GM21526 (cell line): ENCODE data around the gene SACS.
"Not testable (repeated sequence)": the region's sequence is repeated elsewhere in the genome, so short reads cannot be mapped to it uniquely, and the experiment has no call there.

Experiments used
- ATAC-seq: cut with Tn5 transposase; IDR thresholded peaks from one replicate; pipeline ENCODE4 v1.9.1; 2021; ENCODE audit warnings: moderate library complexity; ENCODE audit not compliant: unreplicated experiment, low FRiP score

SACS gene

DNA sequence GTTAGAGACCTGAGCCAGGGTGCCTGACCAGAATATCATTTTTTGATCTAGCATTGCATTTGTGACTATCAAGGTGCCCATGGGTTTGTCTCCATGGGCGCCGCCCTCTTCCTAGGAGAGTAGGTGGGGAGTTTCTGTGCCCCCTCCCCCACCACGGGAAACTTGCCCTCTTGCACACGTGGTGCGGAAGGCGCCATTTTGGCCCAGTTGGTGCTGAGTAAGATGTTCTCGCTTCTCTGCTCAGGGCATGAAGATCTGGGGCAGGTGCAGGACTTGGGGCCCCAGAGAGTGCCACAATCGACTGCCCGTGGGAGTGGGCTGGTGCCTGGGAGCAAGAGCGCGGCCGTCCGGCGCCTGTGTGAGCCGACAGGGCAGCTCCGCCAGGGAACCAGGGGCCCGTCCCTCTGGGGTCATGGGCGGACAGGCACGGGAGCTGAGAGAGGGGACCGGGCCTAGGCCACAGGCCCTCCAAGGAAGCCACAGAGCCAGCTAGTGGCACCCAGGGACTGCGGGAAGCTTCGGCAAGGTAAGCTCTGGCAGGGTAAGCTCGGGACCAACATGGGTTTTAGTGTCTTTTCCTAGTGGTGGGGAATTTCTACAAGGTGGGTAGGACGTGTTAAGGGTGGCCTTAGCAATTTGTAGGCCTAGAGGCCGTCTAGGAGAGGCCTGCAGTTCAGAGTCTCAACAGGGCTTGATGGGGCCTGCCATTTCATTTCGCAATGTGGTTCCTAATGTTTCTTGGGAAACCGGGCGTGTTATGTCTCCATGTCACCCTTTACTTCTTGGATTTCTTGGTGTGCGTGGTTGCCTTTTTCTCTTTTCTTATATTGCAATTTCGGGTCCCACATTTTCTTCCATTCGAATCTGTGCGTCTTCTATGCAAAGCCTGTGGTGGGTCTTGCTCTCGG, 14.5 kb downstream of the SACS start:
- no peak for ATAC-seq

GRCh38 chr13:23414682-23415081, 18.8 kb downstream of the SACS start:
- ATAC-seq = no peak

GRCh38 chr13:23411706-23412105, 21.8 kb downstream of the SACS start:
- no peak for ATAC-seq

DNA sequence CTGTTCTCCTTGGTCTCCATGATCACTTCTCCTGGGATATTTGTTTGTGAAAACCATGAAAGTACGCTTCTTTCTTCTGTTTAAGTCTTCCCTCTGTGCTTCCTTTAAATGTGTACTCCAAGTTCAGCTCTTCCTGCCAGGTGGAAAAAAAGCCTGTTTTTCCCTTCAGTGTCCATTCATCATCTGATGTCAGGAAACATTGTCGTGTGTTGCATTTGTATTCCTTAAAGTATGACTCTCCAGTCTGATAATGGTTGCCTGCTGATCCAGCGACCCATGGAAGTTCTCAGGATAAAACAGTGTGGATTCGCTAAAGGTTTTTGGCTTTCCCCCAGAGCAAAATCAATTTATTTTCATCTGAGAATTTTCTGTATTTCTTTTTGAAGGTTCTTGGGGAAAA, 22.3 kb downstream of the SACS start:
- no peak for ATAC-seq

DNA sequence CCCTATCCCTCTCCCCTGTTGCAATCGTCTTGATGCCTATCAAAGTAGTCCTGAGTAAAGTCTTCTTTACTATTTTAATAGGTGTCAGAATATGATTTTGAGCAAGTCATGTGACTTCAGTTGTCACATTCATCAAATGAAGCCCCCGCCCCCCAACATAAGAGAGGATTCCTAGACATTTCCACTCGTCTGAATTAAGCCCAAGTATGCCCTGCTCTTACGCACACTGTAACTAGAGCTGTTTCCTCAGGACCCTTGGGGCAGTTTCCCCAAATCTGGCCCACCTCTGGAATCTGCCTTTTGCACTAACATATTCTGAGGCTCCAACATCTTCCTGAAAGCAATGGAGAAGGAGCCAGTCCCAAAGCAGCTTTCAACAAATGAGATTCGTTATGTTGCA, 25.5 kb downstream of the SACS start:
- no peak for ATAC-seq

DNA sequence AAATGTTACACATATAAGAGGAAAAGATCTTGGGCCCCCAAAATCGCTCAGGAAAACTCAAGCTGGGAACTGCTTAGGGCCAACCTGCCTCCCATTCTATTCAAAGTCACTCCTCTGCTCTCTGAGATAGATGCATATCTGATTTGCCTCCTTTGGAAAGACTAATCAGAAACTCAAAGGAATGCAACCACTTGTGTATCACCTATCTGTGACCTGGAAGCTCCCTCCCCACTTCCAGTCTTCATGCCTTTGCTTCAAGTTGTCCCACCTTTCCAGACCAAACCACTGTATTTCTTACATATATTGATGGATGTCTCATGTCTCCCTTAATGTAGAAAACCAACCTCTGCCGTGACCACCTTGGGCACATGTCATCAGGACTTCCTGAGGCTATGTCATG, 32.3 kb downstream of the SACS start:
- not testable (repeated sequence) for ATAC-seq

DNA sequence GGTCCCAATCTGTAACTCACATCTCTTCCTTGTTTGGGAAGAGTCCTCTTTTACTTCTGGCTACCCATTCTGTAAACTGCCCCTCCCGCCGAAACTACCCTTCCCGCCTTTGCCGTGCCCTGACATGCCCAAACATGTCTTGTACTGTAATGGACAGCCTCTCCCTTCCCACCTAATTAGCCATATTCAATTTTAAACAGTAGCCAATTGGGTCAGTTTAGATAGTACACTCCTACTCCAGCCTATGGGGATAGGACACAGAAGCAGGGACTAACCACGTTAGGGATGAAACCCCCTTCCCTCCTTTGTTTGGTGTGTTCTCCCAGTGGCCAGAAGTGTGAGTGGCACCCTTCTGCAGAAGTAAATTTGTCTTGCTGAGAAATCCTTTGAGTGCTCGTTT, 34.2 kb downstream of the SACS start:
- no peak for ATAC-seq

- no peak for ATAC-seq
Measured at GRCh38 chr13:23394821-23395220, 38.7 kb downstream of the SACS start.

DNA sequence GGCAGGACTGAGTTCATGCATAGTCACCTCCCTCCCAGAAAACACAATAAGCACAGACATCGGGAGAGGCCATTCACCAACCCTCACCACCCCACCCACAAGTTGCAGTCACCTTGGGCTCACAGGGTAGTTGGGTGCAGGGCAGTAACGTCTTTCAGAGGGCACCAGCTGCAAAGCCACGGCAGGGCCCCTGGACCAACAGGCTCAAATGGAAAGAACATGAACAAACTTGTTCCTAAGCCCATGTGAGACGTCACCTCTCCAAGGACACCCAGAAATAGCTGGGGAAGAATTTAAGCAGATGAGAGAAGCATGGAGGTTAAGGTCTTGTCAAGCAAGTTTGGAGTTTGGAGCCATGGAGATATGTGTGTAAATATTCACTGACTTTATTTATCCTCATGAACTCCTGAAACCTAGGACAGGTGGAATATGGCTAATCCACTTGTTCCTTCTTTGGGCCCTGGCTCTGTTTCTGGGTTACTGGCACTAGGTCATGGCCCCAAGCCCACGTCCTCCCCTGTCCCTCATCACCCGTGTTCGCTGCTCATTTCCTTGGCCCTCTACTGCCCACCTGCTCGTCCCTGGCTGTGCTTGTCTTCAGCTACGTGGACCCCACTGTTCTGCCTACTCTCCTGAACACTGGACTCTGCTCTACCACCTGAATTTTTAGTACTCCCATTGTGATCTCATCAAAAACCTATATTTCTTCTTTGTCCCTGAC, 40.4 kb downstream of the SACS start:
- ATAC-seq = no peak

- no peak for ATAC-seq
Measured at GRCh38 chr13:23392313-23392712, 41.2 kb downstream of the SACS start.

GRCh38 chr13:23391752-23392151, 41.8 kb downstream of the SACS start:
- ATAC-seq = no peak

DNA sequence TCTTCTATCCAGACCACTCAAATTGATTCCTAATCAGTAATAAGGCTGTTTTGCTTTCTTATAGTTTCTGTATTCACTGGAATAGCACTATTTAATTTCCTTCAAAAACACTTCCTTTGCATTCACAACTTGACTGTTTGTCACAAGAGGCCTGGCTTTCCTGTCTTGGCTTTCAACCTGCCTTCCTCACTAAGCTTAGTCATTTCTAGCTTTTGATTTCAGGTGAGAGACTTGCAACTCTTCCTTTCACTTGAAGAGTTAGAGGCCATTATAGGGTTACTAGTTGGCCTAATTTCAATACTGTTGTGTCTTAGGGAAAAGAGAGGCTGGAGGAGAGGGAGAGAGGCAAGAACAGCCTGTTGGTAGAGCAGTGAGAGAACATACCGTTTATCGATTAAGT, 47.0 kb downstream of the SACS start:
- peak; percentile 63 for ATAC-seq

DNA sequence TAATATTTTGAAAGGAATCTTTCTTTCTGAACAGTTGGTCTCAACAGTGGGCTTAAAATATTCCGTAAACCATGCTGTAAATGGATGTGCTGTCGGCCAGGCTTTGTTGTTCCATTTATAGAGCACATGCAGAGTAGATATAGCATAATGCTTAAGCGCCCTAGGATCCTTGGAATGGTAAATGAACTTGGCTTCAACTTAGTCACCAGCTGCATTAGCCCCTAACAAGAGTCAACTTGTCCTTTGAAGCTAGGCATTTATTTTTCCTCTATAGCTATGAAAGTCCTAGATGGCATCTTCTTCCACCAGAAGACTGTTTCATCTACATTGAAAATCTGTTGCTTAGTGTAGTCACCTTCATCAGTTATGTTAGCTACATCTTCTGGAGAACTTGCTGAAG, 47.6 kb downstream of the SACS start:
- no peak for ATAC-seq

DNA sequence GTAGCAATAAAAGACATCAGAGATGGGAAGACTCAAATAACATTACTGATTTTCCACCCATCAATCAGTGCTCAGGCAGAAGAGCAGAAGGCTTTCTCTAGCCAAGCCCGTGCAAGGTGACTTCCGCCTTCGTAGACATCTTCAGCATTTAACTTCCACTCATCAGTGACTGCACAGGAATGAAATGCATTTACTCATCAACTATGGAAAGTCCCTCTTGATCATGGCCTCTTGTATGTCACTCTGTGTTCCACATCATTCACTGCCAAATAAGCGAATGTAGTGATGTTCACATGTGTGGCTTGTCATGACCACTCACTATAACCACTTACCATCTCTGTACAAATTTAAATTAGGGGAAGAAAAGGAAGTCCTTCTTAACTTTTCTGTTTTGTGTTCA, 49.4 kb downstream of the SACS start:
- peak; percentile 62 for ATAC-seq

DNA sequence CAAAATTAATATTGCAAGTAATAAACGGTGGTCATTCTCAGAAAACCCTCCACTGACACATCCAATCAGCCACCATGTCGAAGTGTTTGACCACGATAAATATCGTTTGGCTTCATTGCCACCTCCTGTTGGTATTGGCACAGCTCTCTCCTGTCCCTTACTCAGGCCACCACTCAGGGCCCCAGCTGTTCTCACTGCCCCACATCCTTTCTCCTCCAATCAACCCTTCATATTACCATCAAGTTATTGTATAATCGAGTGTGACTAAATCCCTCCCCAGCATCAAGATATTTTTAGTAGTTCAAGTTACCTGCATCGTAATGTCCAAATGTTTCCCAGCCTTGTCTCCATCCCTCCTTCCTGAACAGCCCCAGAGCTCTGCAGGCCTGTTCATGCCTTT, 50.4 kb downstream of the SACS start:
- ATAC-seq = no peak

- ATAC-seq = no peak
Measured at GRCh38 chr13:23381866-23382265, 51.6 kb downstream of the SACS start.

- no peak for ATAC-seq
Measured at GRCh38 chr13:23380534-23380933, 53.0 kb downstream of the SACS start.

GRCh38 chr13:23377983-23378632, 55.4 kb downstream of the SACS start:
- peak; percentile 24 for ATAC-seq

DNA sequence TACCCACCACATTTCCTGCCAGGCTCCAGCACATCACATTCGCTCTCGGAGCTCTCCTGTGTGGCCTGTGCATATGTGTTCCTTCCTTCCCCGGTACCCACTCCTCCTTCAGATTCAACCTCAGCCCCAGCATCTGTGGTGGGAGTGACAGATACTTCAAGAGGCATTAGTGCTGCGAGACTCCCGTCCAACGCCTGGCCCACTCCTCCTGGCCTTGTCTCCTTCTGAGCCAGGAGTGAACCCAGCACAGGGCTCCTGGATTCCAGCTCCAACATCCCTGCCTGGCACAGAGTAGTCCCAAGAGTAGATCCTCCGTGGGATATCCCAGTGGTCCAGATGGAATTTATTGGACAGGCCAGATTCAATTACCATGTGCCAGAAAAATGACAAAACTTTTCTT, 55.9 kb downstream of the SACS start:
- no peak for ATAC-seq

GRCh38 chr13:23375001-23375971, 58.2 kb downstream of the SACS start:
- peak; percentile 78 for ATAC-seq
